K562 (cell line): Measurements from ENCODE around the gene SYTL4. TPM values are rescaled to one million over a fixed set of nuclear protein-coding genes. Genes with fewer than 3 reads are reported as not detected.

ENCODE experiments used
- ATAC-seq: fragments of 200-7000 bp; cut with Tn5 transposase; 3 replicates; pipeline ENCODE4 v1.9.1; 2020; ENCODE audit warnings: moderate library complexity
- BruUV-seq: library from RNA; stranded (reverse); fragments of 400-500 nt; replicated peaks from 2 replicates; lab custom pipeline; 2021; lab: Mats Ljungman, UMichigan
- CTCF ChIA-PET: fragments of 300-600 bp; formaldehyde crosslinking; extraction: SDS; loops from one replicate; lab custom pipeline; 2021; ENCODE audit warnings: low intra/inter-chr PET ratio; lab: Yijun Ruan, JAX
- POLR2A ChIA-PET: fragments of 300-600, 350-650 bp; sonication (Branson Sonifier 250); formaldehyde crosslinking; extraction: SDS; loops from one replicate; lab custom pipeline; 2021; ENCODE audit warnings: antibody characterized with exemption, inconsistent platforms; lab: Yijun Ruan, JAX
- DNase-seq, 4 experiments: peaks; one replicate each; pipeline versions ENCODE4 v3.0.0 to v3.0.0-alpha.2; 2011 to 2018; ENCODE audit warnings: low spot score in 3 of 4, mixed read lengths in 3 of 4; ENCODE audit errors: extremely low read depth in 1 of 4
- FAIRE-seq: peaks from 2 replicates; lab custom pipeline; 2011; peaks lifted over from hg19 to GRCh38; lab: Jason Lieb, UNC
- H2AFZ ChIP-seq: 2 replicates; pipeline ENCODE4 v1.6.0; 2011; ENCODE audit warnings: low read depth, low read length, control low read depth, inconsistent platforms
- H3K27ac ChIP-seq: fragments of 200-600 bp; 3 replicates; pipeline ENCODE4 v1.8.0; 2011; ENCODE audit warnings: low read depth, mild to moderate bottlenecking, control low read depth, inconsistent platforms, low read length, moderate library complexity, mixed read lengths; ENCODE audit errors: extremely low read depth
- H3K27me3 ChIP-seq, 2 experiments: fragments of 300-600 bp in 1 of 2; 2 replicates in 1 of 2; 3 replicates in 1 of 2; pipeline versions ENCODE4 v1.6.0 to v1.8.0; 2011; ENCODE audit warnings: inconsistent platforms in 2 of 2, low read length in 2 of 2, mild to moderate bottlenecking in 1 of 2, mixed read lengths in 1 of 2, moderate library complexity in 1 of 2; ENCODE audit not compliant: control insufficient read depth in 2 of 2, insufficient read depth in 2 of 2
- H3K36me3 ChIP-seq: fragments of 300-600 bp; 3 replicates; pipeline ENCODE4 v1.8.0; 2011; ENCODE audit warnings: mild to moderate bottlenecking, low read length, inconsistent platforms; ENCODE audit not compliant: control insufficient read depth, insufficient read depth
- H3K4me1 ChIP-seq, 2 experiments: fragments of 200-600 bp in 1 of 2; replicated peaks in 1 of 2; 2 replicates in 1 of 2; 3 replicates in 1 of 2; pipeline versions ENCODE4 v1.5.1 to v1.8.0; 2011; ENCODE audit warnings: inconsistent platforms in 2 of 2, low read length in 2 of 2, mild to moderate bottlenecking in 1 of 2, mixed read lengths in 1 of 2, moderate library complexity in 1 of 2; ENCODE audit not compliant: control insufficient read depth in 2 of 2, insufficient read depth in 2 of 2
- H3K4me2 ChIP-seq: 2 replicates; pipeline ENCODE4 v1.6.1; 2011; ENCODE audit warnings: low read length, control low read depth, inconsistent platforms, mixed read lengths; ENCODE audit not compliant: insufficient read depth
- H3K4me3 ChIP-seq: fragments of 200-600 bp; sonication (generic), shearing (Covaris generic); 2 replicates; pipeline ENCODE4 v1.5.1; 2016; ENCODE audit warnings: control low read depth, inconsistent platforms
- H3K79me2 ChIP-seq: fragments of 200-600 bp; 3 replicates; pipeline ENCODE4 v1.8.0; 2011; ENCODE audit warnings: low read length, inconsistent platforms; ENCODE audit not compliant: control insufficient read depth, insufficient read depth
- H3K9ac ChIP-seq, 2 experiments: 2 replicates each; pipeline versions ENCODE4 v1.6.0 to v1.6.1; 2011; ENCODE audit warnings: low read depth in 2 of 2, low read length in 2 of 2, control low read depth in 1 of 2, inconsistent platforms in 1 of 2, mild to moderate bottlenecking in 1 of 2, mixed read lengths in 1 of 2; ENCODE audit not compliant: insufficient read depth in 1 of 2
- H3K9me1 ChIP-seq: one replicate; pipeline ENCODE4 v1.6.0; 2011; ENCODE audit warnings: inconsistent platforms, mild to moderate bottlenecking, low read length, moderate library complexity; ENCODE audit not compliant: control insufficient read depth, insufficient read depth
- H3K9me3 ChIP-seq: replicated peaks from 2 replicates; pipeline ENCODE4 v1.5.1; 2011; ENCODE audit warnings: low read depth, low read length, inconsistent platforms; ENCODE audit not compliant: control insufficient read depth, insufficient read depth
- H4K20me1 ChIP-seq: replicated peaks from 2 replicates; pipeline ENCODE4 v1.6.1; 2011; ENCODE audit warnings: low read length, inconsistent platforms, mixed read lengths; ENCODE audit not compliant: control insufficient read depth, insufficient read depth
- KDM2B ChIP-seq: fragments of 250-450 bp; sonication (Bioruptor Pico); IDR thresholded peaks from 2 replicates; pipeline ENCODE4 v1.8.0; 2021; ENCODE audit warnings: mild to moderate bottlenecking, moderate library complexity
- NFE2 ChIP-seq: IDR thresholded peaks from 2 replicates; pipeline ENCODE4 v1.6.1; 2014; ENCODE audit warnings: antibody characterized with exemption, low read depth
- ZNF316 ChIP-seq: fragments of 450-650 bp; IDR thresholded peaks from 2 replicates; pipeline ENCODE4 v1.6.1; 2016
- whole genome bisulfite sequencing: fragments of 100-300 bp; shearing (Covaris generic); methylation state at CpG from one replicate; pipeline ENCODE4 v1.1.6; 2016; ENCODE audit warnings: low coverage, mixed read lengths; ENCODE audit not compliant: insufficient coverage; ENCODE audit errors: missing lambda C conversion rate; 5-methylcytosine and 5-hydroxymethylcytosine counted together
- in situ Hi-C: fragments of 300-500 bp; cut with MboI; formaldehyde crosslinking; loops from 4 replicates; pipeline ENCODE4 v1.15.0; 2018; ENCODE audit warnings: inconsistent platforms, mixed read lengths
- intact Hi-C: fragments of 100-400 bp; cut with micrococcal nuclease; formaldehyde crosslinking; loops from 2 replicates; pipeline ENCODE4 v1.14.2; 2022
- polyA plus RNA-seq, 8 experiments: library from polyadenylated mRNA; depleted of rRNA in 4 of 8; stranded (reverse) in 5 of 8; unstranded in 3 of 8; fragments of >200 nt; fragmentation: Nextera tagmentation in 2 of 8; fragmentation: Illumina TruSeq in 1 of 8; extraction: Ambion mirVana in 2 of 8; extraction: Trizol in 1 of 8; gene quantifications; 2 replicates each; pipeline versions ENCODE4 v1.2.1 to v1.2.3, GENCODE V29; 2011 to 2014; ENCODE audit warnings: inconsistent platforms in 1 of 8, missing spikeins in 1 of 8
- total RNA-seq, 7 experiments: library from RNA; depleted of rRNA in 6 of 7; stranded (reverse); fragments of >200 nt in 6 of 7; fragmentation: Illumina TruSeq in 2 of 7; extraction: Trizol in 2 of 7; gene quantifications; 2 replicates each; pipeline versions ENCODE4 v1.2.1 to v1.2.3, GENCODE V29; 2011 to 2021; ENCODE audit warnings: low replicate concordance in 1 of 7
- TF ChIP-seq, protein P1 (sequence below): fragments of 250-450 bp; sonication (Bioruptor Pico); IDR thresholded peaks from 2 replicates; pipeline ENCODE4 v1.8.0; 2021; ENCODE audit warnings: moderate library complexity, mild to moderate bottlenecking, inconsistent platforms
- TF ChIP-seq, protein P2 (sequence below): IDR thresholded peaks from 2 replicates; pipeline ENCODE4 v1.6.1; 2016; ENCODE audit warnings: missing genetic modification characterization, missing compliant biosample characterization

SYTL4 gene
- total and polyA plus RNA-seq, 9 of the 15 experiments (the other 6 are each of a cell fraction or from before 2014, with no cell fraction given): 0.65 to 9.0 (median 1.5) TPM

DNA sequence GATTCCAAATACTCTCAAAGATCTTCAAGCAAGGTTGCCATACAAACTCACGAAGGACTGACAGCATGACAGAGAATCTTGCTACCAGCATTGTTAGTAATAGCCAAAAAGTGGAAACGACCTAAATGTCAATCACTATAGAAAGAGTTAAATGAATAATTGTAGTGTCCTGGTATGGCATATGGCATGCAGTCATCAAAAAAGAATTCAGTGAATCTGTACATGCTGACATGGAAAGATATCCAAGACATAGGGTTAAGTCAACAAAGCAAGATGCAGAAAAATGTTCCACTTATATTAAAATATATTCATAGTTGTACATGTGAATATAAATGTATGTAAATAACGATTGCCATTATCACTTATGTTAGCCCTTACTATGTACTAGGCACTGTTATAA, 50.3 kb downstream of the SYTL4 start:
- FAIRE-seq (no peak), ATAC-seq (no peak)
- no peaks in the 10 kb centered on the region for H3K9me3 ChIP-seq
- no peaks in the 10 kb centered on the region for H3K79me2 ChIP-seq
- 3% methylated on average over 3 of the region's 3 CpGs for WGBS
- intact Hi-C loops: loop anchor here (10.0 kb wide), 1 partner anchor 603 kb away; no protein-coding TSS in a partner anchor
- no peaks in the 10 kb centered on the region for H3K4me1 ChIP-seq
- no TSS peak for BruUV-seq
- no peak overlapping the region for H2AFZ ChIP-seq
- H4K20me1 ChIP-seq: no peaks in the 10 kb centered on the region
- no peaks in the 10 kb centered on the region for H3K27me3 ChIP-seq
- H3K4me3 ChIP-seq: no peak overlapping the region
- POLR2A ChIA-PET: no interaction called here
- no peaks in the 10 kb centered on the region for H3K36me3 ChIP-seq
- H3K9ac ChIP-seq: no peak overlapping the region
- TF ChIP-seq, protein P1, sequence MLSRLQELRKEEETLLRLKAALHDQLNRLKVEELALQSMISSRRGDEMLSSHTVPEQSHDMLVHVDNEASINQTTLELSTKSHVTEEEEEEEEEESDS (CRISPR knock-in tag): no peak
- TF ChIP-seq ZNF316 (no peak), NFE2 (no peak), KDM2B (CRISPR knock-in tag) (no peak)
- TF ChIP-seq, protein P2, sequence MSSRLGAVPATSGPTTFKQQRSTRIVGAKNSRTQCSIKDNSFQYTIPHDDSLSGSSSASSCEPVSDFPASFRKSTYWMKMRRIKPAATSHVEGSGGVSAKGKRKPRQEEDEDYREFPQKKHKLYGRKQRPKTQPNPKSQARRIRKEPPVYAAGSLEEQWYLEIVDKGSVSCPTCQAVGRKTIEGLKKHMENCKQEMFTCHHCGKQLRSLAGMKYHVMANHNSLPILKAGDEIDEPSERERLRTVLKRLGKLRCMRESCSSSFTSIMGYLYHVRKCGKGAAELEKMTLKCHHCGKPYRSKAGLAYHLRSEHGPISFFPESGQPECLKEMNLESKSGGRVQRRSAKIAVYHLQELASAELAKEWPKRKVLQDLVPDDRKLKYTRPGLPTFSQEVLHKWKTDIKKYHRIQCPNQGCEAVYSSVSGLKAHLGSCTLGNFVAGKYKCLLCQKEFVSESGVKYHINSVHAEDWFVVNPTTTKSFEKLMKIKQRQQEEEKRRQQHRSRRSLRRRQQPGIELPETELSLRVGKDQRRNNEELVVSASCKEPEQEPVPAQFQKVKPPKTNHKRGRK (tag): no peak
- TF ChIP-seq, all 486 proteins: peak for 0
- in situ Hi-C loops: loop anchor here (25.0 kb wide), 1 partner anchor 506 kb away; no protein-coding TSS in a partner anchor
- Histone ChIP-seq H3K27ac (no peak overlapping the region), H3K4me2 (no peak overlapping the region), H3K9me1 (no peaks in the 10 kb centered on the region)
- no peak for DNase-seq
- CTCF ChIA-PET: no interaction called here
